ENCODE results near the gene TPK1.

The TPK1 gene

DNA sequence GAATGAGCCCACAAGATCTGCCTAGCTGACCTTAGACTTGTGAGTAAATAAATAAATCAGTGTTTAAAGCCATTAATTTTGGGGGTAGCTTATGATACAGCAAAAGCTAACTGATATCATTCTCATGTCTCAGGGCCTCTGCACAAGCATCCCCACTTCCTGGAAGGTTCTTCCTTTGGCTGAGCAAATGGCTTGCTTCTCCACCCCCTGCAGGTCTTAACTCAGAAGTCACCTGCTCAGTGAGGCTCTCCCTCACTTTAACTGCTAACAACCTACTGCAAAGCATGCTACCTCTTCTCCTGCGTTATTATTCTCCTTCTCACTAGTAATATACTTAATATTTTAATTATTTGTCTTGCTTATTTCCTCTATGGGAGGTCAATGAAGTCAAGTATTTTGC is 167.3 kb downstream of the TPK1 start:
- no peak overlapping the region for H3K27ac ChIP-seq (ENCODE audit: insufficient read depth, low read length, poor library complexity, severe bottlenecking)
- H3K36me3 ChIP-seq (ENCODE audit: control insufficient read depth, insufficient read depth, low read length) = no peaks in the 10 kb centered on the region
- H3K27me3 ChIP-seq (replicated peaks; ENCODE audit: control insufficient read depth, insufficient read depth, low read length, poor library complexity, severe bottlenecking) = no peaks in the 10 kb centered on the region
- no peak for DNase-seq
- H3K4me1 ChIP-seq (ENCODE audit: control insufficient read depth, insufficient read depth, low read length, poor library complexity, severe bottlenecking) = no peaks in the 10 kb centered on the region
- H3K9me3 ChIP-seq (ENCODE audit: control insufficient read depth, low read length) = no peaks in the 10 kb centered on the region
- H3K4me3 ChIP-seq (ENCODE audit: insufficient read depth, low read depth, low read length, poor library complexity, severe bottlenecking) = no peak overlapping the region

GRCh38 chr7:144665689-144666381 is 170.0 kb downstream of the TPK1 start:
- Histone ChIP-seq H3K9me3 (ENCODE audit: control insufficient read depth, low read length) (no peaks in the 10 kb centered on the region), H3K27ac (ENCODE audit: insufficient read depth, low read length, poor library complexity, severe bottlenecking) (no peak overlapping the region), H3K4me1 (ENCODE audit: control insufficient read depth, insufficient read depth, low read length, poor library complexity, severe bottlenecking) (no peaks in the 10 kb centered on the region), H3K27me3 (replicated peaks; ENCODE audit: control insufficient read depth, insufficient read depth, low read length, poor library complexity, severe bottlenecking) (no peaks in the 10 kb centered on the region), H3K36me3 (ENCODE audit: control insufficient read depth, insufficient read depth, low read length) (peaks cover 3% of the 10 kb centered on the region), H3K4me3 (ENCODE audit: insufficient read depth, low read depth, low read length, poor library complexity, severe bottlenecking) (no peak overlapping the region)
- no peak for DNase-seq

DNA sequence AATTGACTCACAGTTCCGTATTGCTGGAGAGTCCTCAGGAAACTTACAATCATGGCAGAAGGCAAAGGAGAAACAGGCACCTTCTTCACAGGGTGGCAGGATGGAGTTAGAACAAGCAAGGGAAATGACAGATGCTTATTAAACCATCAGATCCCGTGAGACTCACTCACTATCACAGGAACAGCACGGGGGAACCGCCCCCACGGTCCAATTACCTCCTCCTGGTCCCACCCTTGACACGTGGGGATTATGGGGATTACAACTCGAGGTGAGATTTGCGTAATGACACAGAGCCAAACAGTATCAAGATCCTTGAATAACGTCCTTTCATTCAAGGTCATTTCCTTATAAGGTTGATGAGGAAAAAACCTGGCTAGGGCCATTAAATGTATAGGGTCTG is 176.6 kb downstream of the TPK1 start:
- no peaks in the 10 kb centered on the region for H3K9me3 ChIP-seq (ENCODE audit: control insufficient read depth, low read length)
- no peak for DNase-seq
- no peaks in the 10 kb centered on the region for H3K4me1 ChIP-seq (ENCODE audit: control insufficient read depth, insufficient read depth, low read length, poor library complexity, severe bottlenecking)
- no peaks in the 10 kb centered on the region for H3K27me3 ChIP-seq (replicated peaks; ENCODE audit: control insufficient read depth, insufficient read depth, low read length, poor library complexity, severe bottlenecking)
- H3K36me3 ChIP-seq (ENCODE audit: control insufficient read depth, insufficient read depth, low read length) = peaks cover 3% of the 10 kb centered on the region
- H3K27ac ChIP-seq (ENCODE audit: insufficient read depth, low read length, poor library complexity, severe bottlenecking) = no peak overlapping the region
- no peak overlapping the region for H3K4me3 ChIP-seq (ENCODE audit: insufficient read depth, low read depth, low read length, poor library complexity, severe bottlenecking)

DNA sequence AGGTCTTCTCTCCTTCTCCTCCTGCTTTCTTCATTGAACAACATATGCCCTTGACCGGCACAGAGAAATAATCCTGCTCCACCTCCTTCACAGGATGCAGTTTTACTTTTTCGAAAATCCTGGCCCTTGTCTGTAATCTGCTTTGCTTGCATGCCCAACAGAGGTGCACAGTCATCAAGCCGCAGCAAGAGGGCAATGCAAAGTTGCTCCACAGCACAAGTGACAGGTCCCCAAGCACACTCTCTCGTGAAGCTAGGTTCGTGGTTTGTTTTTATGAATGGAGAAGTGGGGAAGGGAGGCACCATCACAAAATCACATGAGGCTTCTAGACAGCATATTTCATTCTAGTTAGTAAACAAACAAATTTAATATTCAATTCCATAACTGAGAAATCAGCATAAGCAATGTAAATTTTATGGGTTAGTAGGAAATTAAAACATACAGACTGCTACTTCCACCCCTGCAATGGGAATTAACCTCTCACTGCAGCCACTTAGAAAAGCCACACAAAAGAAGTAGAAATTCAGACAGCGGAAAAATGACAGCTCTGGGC is 178.8 kb downstream of the TPK1 start:
- no peaks in the 10 kb centered on the region for H3K9me3 ChIP-seq (ENCODE audit: control insufficient read depth, low read length)
- no peaks in the 10 kb centered on the region for H3K36me3 ChIP-seq (ENCODE audit: control insufficient read depth, insufficient read depth, low read length)
- H3K4me1 ChIP-seq (ENCODE audit: control insufficient read depth, insufficient read depth, low read length, poor library complexity, severe bottlenecking) = no peaks in the 10 kb centered on the region
- no peak overlapping the region for H3K27ac ChIP-seq (ENCODE audit: insufficient read depth, low read length, poor library complexity, severe bottlenecking)
- no peaks in the 10 kb centered on the region for H3K27me3 ChIP-seq (replicated peaks; ENCODE audit: control insufficient read depth, insufficient read depth, low read length, poor library complexity, severe bottlenecking)
- no peak for DNase-seq
- H3K4me3 ChIP-seq (ENCODE audit: insufficient read depth, low read depth, low read length, poor library complexity, severe bottlenecking) = no peak overlapping the region

DNA sequence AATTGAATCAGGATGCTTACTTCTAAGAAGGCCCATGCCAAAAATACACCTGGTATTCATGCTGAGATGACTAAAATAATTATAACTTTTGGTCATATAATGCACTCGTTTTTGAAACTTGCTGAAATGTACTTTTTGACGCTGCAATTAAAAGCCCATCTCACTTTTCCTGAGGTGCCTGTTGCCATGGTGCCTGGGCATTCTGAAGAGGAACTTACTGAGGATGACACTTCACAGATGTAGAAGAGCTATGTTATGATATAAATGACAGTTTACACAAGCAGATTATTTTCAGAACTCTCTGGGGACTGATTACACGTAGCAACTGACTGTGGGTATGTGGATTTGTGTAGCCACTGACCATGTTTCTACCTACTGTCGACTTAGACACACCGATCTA is 182.4 kb downstream of the TPK1 start:
- no peak overlapping the region for H3K27ac ChIP-seq (ENCODE audit: insufficient read depth, low read length, poor library complexity, severe bottlenecking)
- no peaks in the 10 kb centered on the region for H3K36me3 ChIP-seq (ENCODE audit: control insufficient read depth, insufficient read depth, low read length)
- no peaks in the 10 kb centered on the region for H3K4me1 ChIP-seq (ENCODE audit: control insufficient read depth, insufficient read depth, low read length, poor library complexity, severe bottlenecking)
- no peak for DNase-seq
- no peaks in the 10 kb centered on the region for H3K27me3 ChIP-seq (replicated peaks; ENCODE audit: control insufficient read depth, insufficient read depth, low read length, poor library complexity, severe bottlenecking)
- no peaks in the 10 kb centered on the region for H3K9me3 ChIP-seq (ENCODE audit: control insufficient read depth, low read length)
- H3K4me3 ChIP-seq (ENCODE audit: insufficient read depth, low read depth, low read length, poor library complexity, severe bottlenecking) = no peak overlapping the region

- no peaks in the 10 kb centered on the region for H3K4me1 ChIP-seq (ENCODE audit: control insufficient read depth, insufficient read depth, low read length, poor library complexity, severe bottlenecking)
- H3K27ac ChIP-seq (ENCODE audit: insufficient read depth, low read length, poor library complexity, severe bottlenecking) = no peak overlapping the region
- no peak overlapping the region for H3K4me3 ChIP-seq (ENCODE audit: insufficient read depth, low read depth, low read length, poor library complexity, severe bottlenecking)
- H3K36me3 ChIP-seq (ENCODE audit: control insufficient read depth, insufficient read depth, low read length) = no peaks in the 10 kb centered on the region
- no peaks in the 10 kb centered on the region for H3K9me3 ChIP-seq (ENCODE audit: control insufficient read depth, low read length)
- H3K27me3 ChIP-seq (replicated peaks; ENCODE audit: control insufficient read depth, insufficient read depth, low read length, poor library complexity, severe bottlenecking) = no peaks in the 10 kb centered on the region
- DNase-seq = no peak
Measured at GRCh38 chr7:144650439-144650838, 185.4 kb downstream of the TPK1 start.

GRCh38 chr7:144649120-144649519 is 186.7 kb downstream of the TPK1 start:
- Histone ChIP-seq H3K9me3 (ENCODE audit: control insufficient read depth, low read length) (no peaks in the 10 kb centered on the region), H3K27me3 (replicated peaks; ENCODE audit: control insufficient read depth, insufficient read depth, low read length, poor library complexity, severe bottlenecking) (no peaks in the 10 kb centered on the region), H3K27ac (ENCODE audit: insufficient read depth, low read length, poor library complexity, severe bottlenecking) (no peak overlapping the region), H3K4me1 (ENCODE audit: control insufficient read depth, insufficient read depth, low read length, poor library complexity, severe bottlenecking) (no peaks in the 10 kb centered on the region), H3K4me3 (ENCODE audit: insufficient read depth, low read depth, low read length, poor library complexity, severe bottlenecking) (no peak overlapping the region), H3K36me3 (ENCODE audit: control insufficient read depth, insufficient read depth, low read length) (no peaks in the 10 kb centered on the region)
- no peak for DNase-seq

- Histone ChIP-seq H3K36me3 (ENCODE audit: control insufficient read depth, insufficient read depth, low read length) (no peaks in the 10 kb centered on the region), H3K27me3 (replicated peaks; ENCODE audit: control insufficient read depth, insufficient read depth, low read length, poor library complexity, severe bottlenecking) (no peaks in the 10 kb centered on the region), H3K4me3 (ENCODE audit: insufficient read depth, low read depth, low read length, poor library complexity, severe bottlenecking) (no peak overlapping the region), H3K4me1 (ENCODE audit: control insufficient read depth, insufficient read depth, low read length, poor library complexity, severe bottlenecking) (no peaks in the 10 kb centered on the region), H3K27ac (ENCODE audit: insufficient read depth, low read length, poor library complexity, severe bottlenecking) (no peak overlapping the region), H3K9me3 (ENCODE audit: control insufficient read depth, low read length) (no peaks in the 10 kb centered on the region)
- no peak for DNase-seq
Measured at GRCh38 chr7:144641389-144642044, 194.3 kb downstream of the TPK1 start.

GRCh38 chr7:144632724-144633123 is 203.1 kb downstream of the TPK1 start:
- no peak overlapping the region for H3K27ac ChIP-seq (ENCODE audit: insufficient read depth, low read length, poor library complexity, severe bottlenecking)
- H3K4me1 ChIP-seq (ENCODE audit: control insufficient read depth, insufficient read depth, low read length, poor library complexity, severe bottlenecking) = no peaks in the 10 kb centered on the region
- no peaks in the 10 kb centered on the region for H3K27me3 ChIP-seq (replicated peaks; ENCODE audit: control insufficient read depth, insufficient read depth, low read length, poor library complexity, severe bottlenecking)
- no peak overlapping the region for H3K4me3 ChIP-seq (ENCODE audit: insufficient read depth, low read depth, low read length, poor library complexity, severe bottlenecking)
- no peaks in the 10 kb centered on the region for H3K9me3 ChIP-seq (ENCODE audit: control insufficient read depth, low read length)
- DNase-seq = no peak
- no peaks in the 10 kb centered on the region for H3K36me3 ChIP-seq (ENCODE audit: control insufficient read depth, insufficient read depth, low read length)

- Histone ChIP-seq H3K9me3 (ENCODE audit: control insufficient read depth, low read length) (no peaks in the 10 kb centered on the region), H3K4me1 (ENCODE audit: control insufficient read depth, insufficient read depth, low read length, poor library complexity, severe bottlenecking) (no peaks in the 10 kb centered on the region), H3K27me3 (replicated peaks; ENCODE audit: control insufficient read depth, insufficient read depth, low read length, poor library complexity, severe bottlenecking) (no peaks in the 10 kb centered on the region), H3K4me3 (ENCODE audit: insufficient read depth, low read depth, low read length, poor library complexity, severe bottlenecking) (no peak overlapping the region), H3K27ac (ENCODE audit: insufficient read depth, low read length, poor library complexity, severe bottlenecking) (no peak overlapping the region), H3K36me3 (ENCODE audit: control insufficient read depth, insufficient read depth, low read length) (no peaks in the 10 kb centered on the region)
- no peak for DNase-seq
Measured at GRCh38 chr7:144629598-144629997, 206.3 kb downstream of the TPK1 start.
